Measurements from ENCODE around the gene HBG1. TPM values are rescaled to one million over a fixed set of nuclear protein-coding genes. Genes with fewer than 3 reads are reported as not detected.

Gene HBG1
- total RNA-seq, 2 experiments from 2014 or later = not detected

GRCh38 chr11:5230266-5230665 lies 19.4 kb downstream of the HBG1 start:
- POLR2A ChIA-PET = no interaction called here

GRCh38 chr11:5229796-5230195 lies 19.9 kb downstream of the HBG1 start:
- ChIA-PET POLR2A (no interaction called here), CTCF (no interaction called here)

More at GRCh38 chr11:5230266-5230665, 19.4 kb downstream of the HBG1 start:
- CTCF ChIA-PET = no interaction called here

GRCh38 chr11:5229356-5229755 lies 20.3 kb downstream of the HBG1 start:
- CTCF ChIA-PET = no interaction called here
- POLR2A ChIA-PET = no interaction called here

- POLR2A ChIA-PET = no interaction called here
Measured at GRCh38 chr11:5228124-5228523, 21.5 kb downstream of the HBG1 start.

DNA sequence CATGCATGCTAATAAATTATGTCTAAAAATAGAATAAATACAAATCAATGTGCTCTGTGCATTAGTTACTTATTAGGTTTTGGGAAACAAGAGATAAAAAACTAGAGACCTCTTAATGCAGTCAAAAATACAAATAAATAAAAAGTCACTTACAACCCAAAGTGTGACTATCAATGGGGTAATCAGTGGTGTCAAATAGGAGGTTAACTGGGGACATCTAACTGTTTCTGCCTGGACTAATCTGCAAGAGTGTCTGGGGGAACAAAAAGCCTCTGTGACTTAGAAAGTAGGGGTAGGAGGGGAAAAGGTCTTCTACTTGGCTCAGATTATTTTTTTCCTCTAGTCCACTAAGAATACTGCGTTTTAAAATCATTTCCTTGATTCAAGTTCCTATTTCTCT lies 22.0 kb downstream of the HBG1 start:
- POLR2A ChIA-PET = no interaction called here
- CTCF ChIA-PET = no interaction called here

More at GRCh38 chr11:5228124-5228523, 21.5 kb downstream of the HBG1 start:
- CTCF ChIA-PET = no interaction called here

DNA sequence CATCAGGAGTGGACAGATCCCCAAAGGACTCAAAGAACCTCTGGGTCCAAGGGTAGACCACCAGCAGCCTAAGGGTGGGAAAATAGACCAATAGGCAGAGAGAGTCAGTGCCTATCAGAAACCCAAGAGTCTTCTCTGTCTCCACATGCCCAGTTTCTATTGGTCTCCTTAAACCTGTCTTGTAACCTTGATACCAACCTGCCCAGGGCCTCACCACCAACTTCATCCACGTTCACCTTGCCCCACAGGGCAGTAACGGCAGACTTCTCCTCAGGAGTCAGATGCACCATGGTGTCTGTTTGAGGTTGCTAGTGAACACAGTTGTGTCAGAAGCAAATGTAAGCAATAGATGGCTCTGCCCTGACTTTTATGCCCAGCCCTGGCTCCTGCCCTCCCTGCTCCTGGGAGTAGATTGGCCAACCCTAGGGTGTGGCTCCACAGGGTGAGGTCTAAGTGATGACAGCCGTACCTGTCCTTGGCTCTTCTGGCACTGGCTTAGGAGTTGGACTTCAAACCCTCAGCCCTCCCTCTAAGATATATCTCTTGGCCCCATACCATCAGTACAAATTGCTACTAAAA lies 22.8 kb downstream of the HBG1 start, which contains the start of gene HBB:
Gene HBB (minus strand): TSS at position 340 of the 579 bp plus-strand sequence. CDS start 50 bp downstream, at position 290.
- CTCF ChIA-PET = no interaction called here
- POLR2A ChIA-PET = no interaction called here

DNA sequence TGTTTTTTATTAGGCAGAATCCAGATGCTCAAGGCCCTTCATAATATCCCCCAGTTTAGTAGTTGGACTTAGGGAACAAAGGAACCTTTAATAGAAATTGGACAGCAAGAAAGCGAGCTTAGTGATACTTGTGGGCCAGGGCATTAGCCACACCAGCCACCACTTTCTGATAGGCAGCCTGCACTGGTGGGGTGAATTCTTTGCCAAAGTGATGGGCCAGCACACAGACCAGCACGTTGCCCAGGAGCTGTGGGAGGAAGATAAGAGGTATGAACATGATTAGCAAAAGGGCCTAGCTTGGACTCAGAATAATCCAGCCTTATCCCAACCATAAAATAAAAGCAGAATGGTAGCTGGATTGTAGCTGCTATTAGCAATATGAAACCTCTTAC lies 24.2 kb downstream of the HBG1 start:
- CTCF ChIA-PET = no interaction called here
- POLR2A ChIA-PET = no interaction called here

DNA sequence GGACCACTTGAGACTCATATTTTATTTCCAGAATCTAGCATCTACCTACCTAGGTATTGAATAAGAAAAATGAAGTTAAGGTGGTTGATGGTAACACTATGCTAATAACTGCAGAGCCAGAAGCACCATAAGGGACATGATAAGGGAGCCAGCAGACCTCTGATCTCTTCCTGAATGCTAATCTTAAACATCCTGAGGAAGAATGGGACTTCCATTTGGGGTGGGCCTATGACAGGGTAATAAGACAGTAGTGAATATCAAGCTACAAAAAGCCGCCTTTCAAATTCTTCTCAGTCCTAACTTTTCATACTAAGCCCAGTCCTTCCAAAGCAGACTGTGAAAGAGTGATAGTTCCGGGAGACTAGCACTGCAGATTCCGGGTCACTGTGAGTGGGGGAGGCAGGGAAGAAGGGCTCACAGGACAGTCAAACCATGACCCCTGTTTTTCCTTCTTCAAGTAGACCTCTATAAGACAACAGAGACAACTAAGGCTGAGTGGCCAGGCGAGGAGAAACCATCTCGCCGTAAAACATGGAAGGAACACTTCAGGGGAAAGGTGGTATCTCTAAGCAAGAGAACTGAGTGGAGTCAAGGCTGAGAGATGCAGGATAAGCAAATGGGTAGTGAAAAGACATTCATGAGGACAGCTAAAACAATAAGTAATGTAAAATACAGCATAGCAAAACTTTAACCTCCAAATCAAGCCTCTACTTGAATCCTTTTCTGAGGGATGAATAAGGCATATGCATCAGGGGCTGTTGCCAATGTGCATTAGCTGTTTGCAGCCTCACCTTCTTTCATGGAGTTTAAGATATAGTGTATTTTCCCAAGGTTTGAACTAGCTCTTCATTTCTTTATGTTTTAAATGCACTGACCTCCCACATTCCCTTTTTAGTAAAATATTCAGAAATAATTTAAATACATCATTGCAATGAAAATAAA lies 24.8 kb downstream of the HBG1 start:
- POLR2A ChIA-PET = no interaction called here
- CTCF ChIA-PET = no interaction called here

- CTCF ChIA-PET = no interaction called here
- POLR2A ChIA-PET = no interaction called here
Measured at GRCh38 chr11:5223686-5224085, 26.0 kb downstream of the HBG1 start.

- ChIA-PET POLR2A (no interaction called here), CTCF (no interaction called here)
Measured at GRCh38 chr11:5223146-5223545, 26.5 kb downstream of the HBG1 start.

DNA sequence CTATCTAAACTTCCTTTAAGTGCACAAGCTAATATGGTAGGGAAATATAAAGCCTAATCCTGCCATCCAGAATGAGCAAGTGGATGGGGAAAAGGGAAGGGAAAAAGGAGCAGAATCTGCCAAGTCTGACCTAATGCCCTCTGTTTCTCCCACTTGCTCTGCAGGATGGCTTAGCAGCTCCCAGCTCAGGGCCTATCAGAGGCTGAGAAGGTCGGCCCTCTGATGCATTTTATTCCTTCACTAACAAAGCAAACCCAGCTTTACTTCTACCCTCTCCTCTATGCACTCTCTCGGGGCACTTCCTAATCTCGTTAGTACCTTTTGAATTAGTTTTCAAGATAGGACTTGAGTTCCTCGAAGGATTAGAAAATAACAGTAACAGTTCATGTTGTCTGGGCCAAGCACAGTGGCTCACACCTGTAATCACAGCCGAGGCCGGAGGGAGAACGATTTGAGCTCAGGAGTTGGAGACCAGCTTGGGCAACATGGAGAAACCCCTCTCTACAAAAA lies 39.2 kb downstream of the HBG1 start:
- CTCF ChIA-PET = no interaction called here
- POLR2A ChIA-PET = no interaction called here

GRCh38 chr11:5204787-5205186 lies 44.9 kb downstream of the HBG1 start:
- POLR2A ChIA-PET = no interaction called here
- CTCF ChIA-PET = no interaction called here

GRCh38 chr11:5203366-5203765 lies 46.3 kb downstream of the HBG1 start:
- ChIA-PET POLR2A (no interaction called here), CTCF (no interaction called here)

- ChIA-PET CTCF (no interaction called here), POLR2A (no interaction called here)
Measured at GRCh38 chr11:5200582-5200981, 49.1 kb downstream of the HBG1 start, which contains the start of gene OR51V1. OR51V1 (minus strand) TSS chr11:5200682; CDS start chr11:5200682, 0 bp downstream.

- POLR2A ChIA-PET = no interaction called here
- CTCF ChIA-PET = no interaction called here
Measured at GRCh38 chr11:5198285-5198684, 51.4 kb downstream of the HBG1 start.

Other genes with a start within 250 kb of the HBG1 start
- not detected for gene OR52J3, start 203.3 kb downstream of the HBG1 start, total RNA-seq
- gene OR52E2, start 190.2 kb downstream of the HBG1 start, total RNA-seq = not detected
- gene OR52E1, start 180.3 kb downstream of the HBG1 start, total RNA-seq = not detected
- gene OR52A5, start 111.5 kb downstream of the HBG1 start, total RNA-seq = not detected
- gene OR52A1, start 95.1 kb downstream of the HBG1 start, total RNA-seq = not detected
- not detected for gene OR51V1, start 49.2 kb downstream of the HBG1 start, total RNA-seq
- gene HBB, start 22.8 kb downstream of the HBG1 start, total RNA-seq = not detected
- gene HBD, start 15.4 kb downstream of the HBG1 start, total RNA-seq = not detected
- not detected for gene HBG2, start 4.9 kb upstream of the HBG1 start, total RNA-seq
- gene HBE1, start 20.1 kb upstream of the HBG1 start, total RNA-seq = not detected
- gene OR51B4, start 52.1 kb upstream of the HBG1 start, total RNA-seq = not detected
- not detected for gene OR51B2, start 74.4 kb upstream of the HBG1 start, total RNA-seq
- gene OR51B5, start 93.7 kb upstream of the HBG1 start, total RNA-seq = not detected
- gene OR51B6, start 101.7 kb upstream of the HBG1 start, total RNA-seq = not detected
- not detected for gene OR51M1, start 134.0 kb upstream of the HBG1 start, total RNA-seq
- gene OR51Q1, start 172.3 kb upstream of the HBG1 start, total RNA-seq = not detected
- gene OR51I1, start 191.7 kb upstream of the HBG1 start, total RNA-seq = not detected
- gene OR51I2, start 199.5 kb upstream of the HBG1 start, total RNA-seq = not detected
- gene OR52D1, start 238.8 kb upstream of the HBG1 start, total RNA-seq = not detected